Measurements from ENCODE around the gene BRCA1.
"Not testable (repeated sequence)": the region's sequence is repeated elsewhere in the genome, so short reads cannot be mapped to it uniquely, and the experiment has no call there.

Gene BRCA1

DNA sequence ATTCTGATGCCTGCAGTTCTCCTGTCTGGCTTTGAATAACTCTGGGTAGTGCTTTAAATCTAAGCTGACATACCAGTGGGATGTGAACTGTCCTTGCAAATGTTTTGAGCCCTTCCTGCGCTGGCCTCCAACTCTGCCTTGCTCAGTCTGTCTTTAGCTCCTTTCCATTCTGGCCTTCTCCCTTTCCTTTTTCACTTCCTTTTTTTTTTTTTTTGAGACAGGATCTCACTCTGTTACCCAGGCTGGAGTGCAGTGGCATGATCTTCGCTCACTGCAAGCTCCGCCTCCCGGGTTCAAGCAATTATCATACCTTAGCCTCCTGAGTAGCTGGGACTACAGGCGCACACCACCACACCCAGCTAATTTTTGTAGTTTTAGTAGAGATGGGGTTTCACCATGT is 8.3 kb upstream of the BRCA1 start:
- DNase-seq = not testable (repeated sequence)

DNA sequence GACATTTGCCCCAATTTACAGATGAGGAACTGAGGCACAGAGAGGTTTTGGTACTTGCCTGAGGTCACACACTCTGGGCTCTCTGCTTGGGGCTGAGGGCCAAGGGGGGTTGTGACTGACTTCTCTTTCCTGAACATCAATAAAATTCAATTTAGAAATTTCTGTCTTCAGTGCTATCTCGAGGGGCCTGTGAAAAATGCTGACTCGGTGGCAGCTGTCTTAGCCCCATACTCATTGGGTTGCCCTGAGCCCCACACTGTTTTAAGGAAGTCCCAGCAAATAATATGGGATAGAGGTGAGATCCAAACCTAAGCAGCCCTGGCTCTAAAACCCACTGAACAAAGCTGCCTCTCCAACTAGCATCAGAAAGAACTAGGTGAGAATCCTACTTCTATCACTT is 7.0 kb upstream of the BRCA1 start:
- DNase-seq = no peak

DNA sequence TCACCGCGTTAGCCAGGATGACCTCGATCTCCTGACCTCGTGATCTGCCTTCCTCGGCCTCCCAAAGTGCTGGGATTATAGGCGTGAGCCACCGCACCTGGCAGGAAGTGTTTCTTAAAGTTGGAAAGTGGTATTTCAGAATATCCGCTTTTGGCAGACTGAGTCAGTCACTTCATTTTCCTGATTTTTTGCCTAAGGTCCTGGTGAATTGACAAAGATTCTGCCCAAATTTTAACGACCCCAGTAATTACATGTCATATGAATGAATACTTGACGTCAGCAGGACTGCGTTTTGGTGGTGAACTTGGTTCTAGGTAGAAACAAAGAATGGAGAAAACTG is 4.5 kb upstream of the BRCA1 start:
- DNase-seq = no peak

DNA sequence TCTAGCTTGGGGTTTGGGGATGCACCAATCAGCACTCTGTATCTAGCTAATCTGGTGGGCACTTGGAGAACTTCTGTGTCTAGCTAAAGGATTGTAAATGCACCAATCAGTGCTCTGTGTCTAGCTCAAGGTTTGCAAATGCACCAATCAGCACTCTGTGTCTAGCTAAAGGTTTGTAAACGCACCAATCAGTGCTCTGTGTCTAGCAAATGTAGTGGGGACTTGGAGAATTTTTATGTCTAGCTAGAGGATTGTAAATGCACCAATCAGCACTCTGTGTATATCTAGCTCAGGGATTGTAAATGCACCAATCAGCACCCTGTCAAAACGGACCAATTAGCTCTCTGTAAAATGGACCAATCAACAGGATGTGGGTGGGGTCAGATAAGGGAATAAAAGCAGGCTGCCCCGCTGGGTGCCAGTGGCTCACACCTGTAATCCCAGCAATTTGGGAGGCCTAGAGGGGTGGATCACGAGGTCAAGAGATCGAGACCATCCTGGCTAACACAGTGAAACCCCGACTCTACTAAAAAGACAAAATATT is 2.2 kb upstream of the BRCA1 start:
- not testable (repeated sequence) for DNase-seq

DNA sequence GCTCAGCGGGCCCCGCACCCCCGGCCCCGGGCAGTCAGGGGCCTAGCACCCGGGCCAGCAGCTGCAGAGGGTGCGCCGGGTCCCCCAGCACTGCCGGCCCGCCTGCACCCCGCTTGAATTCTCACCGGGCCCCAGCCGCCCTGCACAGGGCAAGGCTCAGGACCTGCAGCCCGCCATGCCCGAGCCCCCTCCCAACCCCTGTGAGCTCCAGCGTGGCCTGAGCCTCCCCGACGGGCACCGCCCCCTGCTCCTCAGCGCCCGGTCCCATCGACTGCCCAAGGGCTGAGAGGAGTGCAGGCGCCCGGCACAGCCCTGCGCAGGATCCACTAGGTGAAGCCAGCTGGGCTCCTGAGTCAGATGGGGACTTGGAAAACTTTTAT is 1.7 kb upstream of the BRCA1 start:
- DNase-seq = no peak

DNA sequence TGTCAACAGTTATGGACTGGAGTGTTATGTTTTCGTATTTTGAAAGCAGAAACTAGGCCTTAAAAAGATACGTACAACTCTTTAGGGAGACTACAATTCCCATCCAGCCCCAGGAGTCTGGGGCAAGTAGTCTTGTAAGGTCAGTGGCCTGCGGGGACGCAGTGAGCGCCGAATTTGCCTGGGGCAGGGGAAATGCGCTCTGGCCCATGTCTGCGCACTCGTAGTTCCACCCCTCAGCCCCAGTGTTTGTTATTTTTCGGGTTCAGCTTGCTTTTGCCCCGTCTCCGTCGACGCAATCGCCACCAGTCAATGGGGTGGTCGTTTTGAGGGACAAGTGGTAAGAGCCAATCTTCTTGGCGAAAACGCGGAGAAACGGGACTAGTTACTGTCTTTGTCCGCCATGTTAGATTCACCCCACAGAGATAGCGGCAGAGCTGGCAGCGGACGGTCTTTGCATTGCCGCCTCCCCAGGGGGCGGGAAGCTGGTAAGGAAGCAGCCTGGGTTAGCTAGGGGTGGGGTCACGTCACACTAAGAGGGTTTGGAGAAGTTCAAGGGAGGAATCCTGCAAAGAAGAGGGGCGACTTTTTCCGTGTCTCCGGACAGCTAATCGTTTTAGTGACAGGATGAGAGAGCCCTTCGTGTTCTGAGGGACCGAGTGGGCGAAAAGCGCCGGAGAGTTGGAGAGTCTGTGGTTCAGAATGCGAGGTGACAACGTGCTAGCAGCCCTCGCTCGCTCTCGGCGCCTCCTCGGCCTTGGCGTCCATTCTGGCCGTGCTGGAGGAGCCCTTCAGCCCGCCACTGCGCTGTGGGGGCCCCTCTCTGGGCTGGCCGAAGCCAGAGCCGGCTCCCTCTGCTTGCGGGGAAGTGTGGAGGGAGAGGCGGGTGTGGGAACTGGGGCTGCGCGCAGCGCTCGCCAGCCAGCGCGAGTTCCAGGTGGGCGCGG is 1.1 kb upstream of the BRCA1 start:
- DNase-seq = no peak

DNA sequence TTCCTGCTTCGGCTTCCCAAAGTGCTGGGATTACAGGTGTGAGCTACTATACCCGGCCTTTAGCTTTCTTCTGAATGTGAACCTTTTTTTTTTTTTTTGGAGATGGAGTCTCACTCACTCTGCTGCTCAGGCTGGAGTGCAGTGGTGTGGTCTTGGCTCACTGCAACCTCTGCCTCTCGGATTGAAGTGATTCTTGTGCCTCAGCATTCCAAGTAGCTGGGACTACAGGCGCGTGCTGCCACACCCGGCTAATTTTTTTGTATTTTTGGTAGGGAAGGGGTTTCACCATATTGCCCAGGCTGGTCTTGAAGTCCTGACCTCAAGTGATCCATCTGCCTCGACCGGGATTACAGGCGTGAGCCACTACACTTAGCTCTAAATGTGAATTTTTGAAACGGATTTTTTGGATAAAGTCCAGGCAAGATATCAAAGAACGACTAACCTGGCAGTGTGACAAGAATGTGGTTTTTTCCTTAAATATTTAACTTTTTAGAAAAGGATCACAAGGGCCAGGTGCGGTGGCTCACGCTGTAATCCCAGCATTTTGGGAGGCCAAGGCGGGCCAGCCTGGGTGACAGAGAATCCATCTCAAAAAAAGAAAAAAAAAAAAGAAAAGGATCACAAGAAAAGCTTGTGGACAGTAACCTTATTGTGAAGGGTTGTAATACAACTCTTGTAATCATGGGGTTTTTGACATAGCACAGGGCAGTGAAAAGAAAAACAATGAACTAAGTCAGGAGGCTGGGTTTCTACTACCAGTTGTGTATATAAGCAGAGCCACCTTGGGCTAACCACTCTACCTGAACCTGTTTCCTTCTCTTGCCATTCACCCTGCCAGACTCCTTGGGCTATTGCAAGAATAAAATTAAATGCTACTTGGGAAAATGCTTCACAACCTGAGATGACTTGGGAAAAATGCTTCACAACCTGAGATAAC is 6.2 kb downstream of the BRCA1 start:
- no peak for DNase-seq

DNA sequence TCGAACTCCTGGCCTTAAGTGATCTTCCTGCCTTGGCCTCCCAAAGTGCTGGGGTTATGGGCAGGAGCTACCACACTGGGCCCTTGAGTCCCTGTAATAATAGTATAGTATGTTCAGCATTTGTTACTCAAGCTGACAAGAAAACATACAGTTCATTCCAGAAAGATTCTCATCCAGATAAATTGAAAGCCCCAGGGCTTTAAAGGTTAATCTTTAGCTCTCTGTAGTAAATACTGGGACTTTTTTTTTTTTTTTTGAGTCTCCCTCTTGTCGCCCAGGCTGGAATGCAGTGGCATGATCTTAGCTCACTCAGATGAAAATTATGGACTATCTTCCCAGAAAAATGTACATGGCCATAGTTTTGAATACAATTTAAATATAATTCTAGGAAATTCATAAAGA is 11.0 kb downstream of the BRCA1 start:
- DNase-seq = no peak

DNA sequence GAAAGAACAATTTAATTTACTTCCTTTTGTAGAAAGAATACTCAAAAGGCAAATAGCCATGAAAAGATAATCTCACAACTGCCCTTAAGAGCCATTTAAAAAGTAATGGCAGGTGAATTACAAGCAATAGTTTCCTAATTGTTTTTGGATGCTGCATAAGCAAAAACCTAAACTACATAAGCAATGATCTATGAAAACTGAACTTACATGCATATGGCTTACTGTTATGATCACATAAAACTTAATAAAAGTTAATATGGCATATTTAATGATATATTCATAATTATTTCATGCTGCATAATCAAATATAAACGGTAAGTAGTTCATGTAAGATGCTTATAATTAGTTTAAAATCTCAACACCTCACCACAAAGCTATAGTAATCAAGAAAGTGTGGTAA is 18.6 kb downstream of the BRCA1 start:
- DNase-seq = no peak

DNA sequence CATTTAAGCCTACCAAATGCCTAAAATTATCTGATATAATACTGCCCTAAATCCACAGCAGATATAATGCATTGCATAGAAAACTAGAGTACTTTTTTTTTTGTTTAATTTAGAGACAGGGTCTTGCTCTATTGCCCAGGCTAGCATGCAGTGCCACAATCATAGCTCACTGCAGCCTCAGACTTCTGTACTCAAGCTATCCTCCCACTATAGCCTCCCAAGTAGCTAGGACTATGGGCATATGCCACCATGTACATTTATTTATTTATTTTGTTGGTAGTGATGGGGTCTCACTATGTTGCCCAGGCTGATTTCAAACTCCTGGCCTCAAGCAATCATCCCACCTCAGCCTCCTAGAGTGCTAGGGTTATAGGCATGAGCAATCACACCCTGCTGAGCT is 20.0 kb downstream of the BRCA1 start:
- DNase-seq = no peak

DNA sequence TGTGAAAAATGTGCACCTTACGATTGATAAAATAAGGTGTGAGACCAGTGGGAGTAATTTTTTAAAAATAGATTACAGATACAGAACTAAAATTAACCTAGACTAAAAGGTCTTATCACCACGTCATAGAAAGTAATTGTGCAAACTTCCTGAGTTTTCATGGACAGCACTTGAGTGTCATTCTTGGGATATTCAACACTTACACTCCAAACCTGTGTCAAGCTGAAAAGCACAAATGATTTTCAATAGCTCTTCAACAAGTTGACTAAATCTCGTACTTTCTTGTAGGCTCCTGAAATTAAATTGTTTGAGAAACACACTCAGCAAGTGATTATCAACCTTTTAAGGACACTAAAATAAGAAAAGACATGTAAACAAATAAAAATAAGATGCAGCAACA is 20.5 kb downstream of the BRCA1 start:
- DNase-seq = no peak

DNA sequence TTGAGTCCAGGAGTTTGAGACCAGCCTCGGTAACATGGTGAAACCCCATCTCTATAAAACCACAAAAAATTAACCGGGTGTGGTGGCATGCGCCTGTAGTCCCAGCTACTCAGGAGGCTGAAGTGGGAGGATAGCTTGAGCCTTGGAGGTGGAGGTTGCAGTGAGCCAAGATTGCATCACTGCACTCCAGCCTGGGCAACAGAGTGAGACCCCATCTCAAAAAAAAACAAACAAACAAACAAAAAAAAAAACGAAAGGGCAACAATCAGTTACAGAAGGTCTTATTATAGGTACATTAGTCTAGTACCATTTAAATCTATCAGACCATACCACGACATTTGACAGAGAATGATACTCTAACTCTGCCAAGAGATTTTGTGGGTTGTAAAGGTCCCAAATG is 29.8 kb downstream of the BRCA1 start:
- not testable (repeated sequence) for DNase-seq

DNA sequence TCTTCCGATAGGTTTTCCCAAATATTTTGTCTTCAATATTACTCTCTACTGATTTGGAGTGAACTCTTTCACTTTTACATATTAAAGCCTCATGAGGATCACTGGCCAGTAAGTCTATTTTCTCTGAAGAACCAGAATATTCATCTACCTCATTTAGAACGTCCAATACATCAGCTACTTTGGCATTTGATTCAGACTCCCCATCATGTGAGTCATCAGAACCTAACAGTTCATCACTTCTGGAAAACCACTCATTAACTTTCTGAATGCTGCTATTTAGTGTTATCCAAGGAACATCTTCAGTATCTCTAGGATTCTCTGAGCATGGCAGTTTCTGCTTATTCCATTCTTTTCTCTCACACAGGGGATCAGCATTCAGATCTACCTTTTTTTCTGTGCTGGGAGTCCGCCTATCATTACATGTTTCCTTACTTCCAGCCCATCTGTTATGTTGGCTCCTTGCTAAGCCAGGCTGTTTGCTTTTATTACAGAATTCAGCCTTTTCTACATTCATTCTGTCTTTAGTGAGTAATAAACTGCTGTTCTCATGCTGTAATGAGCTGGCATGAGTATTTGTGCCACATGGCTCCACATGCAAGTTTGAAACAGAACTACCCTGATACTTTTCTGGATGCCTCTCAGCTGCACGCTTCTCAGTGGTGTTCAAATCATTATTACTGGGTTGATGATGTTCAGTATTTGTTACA is 30.9 kb downstream of the BRCA1 start:
- peak; percentile 6 for DNase-seq

DNA sequence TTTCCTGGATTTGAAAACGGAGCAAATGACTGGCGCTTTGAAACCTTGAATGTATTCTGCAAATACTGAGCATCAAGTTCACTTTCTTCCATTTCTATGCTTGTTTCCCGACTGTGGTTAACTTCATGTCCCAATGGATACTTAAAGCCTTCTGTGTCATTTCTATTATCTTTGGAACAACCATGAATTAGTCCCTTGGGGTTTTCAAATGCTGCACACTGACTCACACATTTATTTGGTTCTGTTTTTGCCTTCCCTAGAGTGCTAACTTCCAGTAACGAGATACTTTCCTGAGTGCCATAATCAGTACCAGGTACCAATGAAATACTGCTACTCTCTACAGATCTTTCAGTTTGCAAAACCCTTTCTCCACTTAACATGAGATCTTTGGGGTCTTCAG is 32.3 kb downstream of the BRCA1 start:
- DNase-seq = no peak

DNA sequence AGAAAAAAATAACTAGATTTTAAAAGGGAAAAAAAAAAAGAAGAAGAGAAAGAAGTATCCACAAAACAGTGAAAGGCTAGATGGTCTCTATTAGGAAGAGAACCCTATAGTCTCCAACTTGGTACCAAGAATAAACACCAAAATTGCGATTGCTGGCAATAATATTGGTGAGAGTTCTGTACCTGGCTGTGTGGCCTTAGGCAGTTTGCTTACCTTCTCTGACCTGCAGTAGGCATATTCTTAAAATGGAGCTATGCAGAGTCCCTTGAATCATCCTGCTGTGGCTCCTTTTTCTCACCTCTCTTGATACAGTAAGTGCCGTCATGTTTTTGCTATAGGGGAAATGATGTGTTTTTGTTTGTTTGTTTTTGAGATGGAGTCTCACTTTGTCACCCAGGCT is 35.1 kb downstream of the BRCA1 start:
- no peak for DNase-seq

DNA sequence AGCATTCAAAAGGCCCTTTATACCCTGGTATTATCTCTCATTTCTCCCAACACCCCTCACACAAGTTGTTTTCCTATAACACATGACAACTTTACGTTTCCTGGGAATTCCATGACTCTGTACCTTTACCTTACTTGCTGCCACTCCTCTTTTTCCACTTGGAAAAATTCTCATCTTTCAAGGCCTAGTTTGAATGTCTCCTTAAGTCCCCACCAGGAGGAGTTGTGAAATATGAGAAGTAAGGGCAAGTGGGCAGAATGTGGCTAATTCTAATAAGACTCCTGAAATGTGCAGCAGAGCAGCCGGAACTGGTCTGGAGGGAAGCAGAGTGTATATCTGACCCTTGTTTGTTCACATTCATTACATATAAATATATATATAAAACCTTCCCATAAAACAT is 39.7 kb downstream of the BRCA1 start:
- DNase-seq = no peak

DNA sequence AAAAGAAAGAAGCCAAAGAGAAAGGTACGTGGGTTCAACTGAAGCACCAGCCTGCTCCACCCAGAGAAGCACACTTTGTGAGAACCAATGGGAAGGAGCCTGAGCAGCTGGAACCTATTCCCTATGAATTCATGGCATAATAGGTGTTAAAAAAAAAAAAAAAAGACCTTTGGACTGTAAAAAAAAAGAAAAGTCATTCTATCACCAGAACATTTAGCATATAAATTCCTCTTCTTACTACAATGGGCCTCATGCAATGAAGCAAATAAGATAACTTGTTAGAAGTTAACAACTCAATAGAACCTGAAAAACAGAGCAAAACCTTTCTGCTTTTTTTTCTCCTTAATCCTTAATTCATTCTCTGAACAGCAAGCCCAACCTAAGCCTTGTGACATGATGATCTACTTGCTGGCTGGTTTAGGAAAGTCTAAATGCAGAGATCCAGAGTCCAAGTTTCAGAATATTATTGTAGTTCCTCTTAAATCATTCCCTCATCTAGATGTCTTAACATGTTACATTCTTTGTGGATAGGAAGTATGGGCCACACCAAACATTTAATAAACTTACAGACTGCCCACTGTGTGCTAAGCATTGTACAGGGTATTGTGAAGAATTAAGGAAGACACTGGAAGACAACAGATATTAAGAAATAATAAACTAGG is 45.4 kb downstream of the BRCA1 start:
- DNase-seq = no peak

DNA sequence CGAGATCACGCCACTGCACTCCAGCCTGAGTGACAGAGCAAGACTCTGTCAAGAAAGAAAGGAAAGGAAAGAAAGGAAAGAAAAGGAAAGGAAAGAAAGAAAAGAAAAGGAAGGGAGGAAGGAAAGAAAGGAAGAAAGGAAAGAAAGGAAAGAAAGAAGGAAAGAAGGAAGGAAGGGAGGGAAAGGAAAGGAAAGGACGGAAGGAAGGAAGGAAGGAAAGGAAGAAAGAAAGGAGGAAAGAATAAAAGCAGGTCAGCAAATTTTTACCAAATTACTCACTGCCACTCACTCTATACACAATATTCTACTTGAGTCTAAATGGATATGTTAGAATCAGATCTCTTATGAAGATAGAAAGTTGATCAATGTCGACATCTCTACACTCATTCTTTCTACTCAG is 50.3 kb downstream of the BRCA1 start:
- no peak for DNase-seq

DNA sequence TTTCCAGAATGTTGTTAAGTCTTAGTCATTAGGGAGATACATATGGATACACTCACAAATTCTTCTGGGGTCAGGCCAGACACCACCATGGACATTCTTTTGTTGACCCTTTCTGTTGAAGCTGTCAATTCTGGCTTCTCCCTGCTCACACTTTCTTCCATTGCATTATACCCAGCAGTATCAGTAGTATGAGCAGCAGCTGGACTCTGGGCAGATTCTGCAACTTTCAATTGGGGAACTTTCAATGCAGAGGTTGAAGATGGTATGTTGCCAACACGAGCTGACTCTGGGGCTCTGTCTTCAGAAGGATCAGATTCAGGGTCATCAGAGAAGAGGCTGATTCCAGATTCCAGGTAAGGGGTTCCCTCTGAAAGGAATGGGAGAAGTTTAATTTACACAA is 54.3 kb downstream of the BRCA1 start:
- no peak for DNase-seq

DNA sequence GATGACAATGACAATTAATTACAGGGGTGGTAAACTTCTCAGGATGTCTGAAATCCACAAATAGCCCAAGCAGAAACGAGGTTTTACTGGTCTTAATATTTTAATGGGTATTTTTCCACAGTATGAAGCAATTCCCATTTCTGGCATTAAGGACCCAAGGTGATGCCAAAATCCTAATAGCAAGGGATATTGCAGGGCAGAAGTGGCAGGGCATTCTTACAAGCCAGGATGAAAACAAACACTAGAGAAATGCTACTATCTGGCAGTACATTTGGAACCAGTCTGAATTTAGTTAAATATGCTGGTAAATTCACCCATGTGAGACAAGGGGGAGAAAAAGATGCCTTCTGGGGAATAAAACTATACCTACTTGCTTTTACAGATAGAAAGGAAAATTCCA is 54.9 kb downstream of the BRCA1 start:
- no peak for DNase-seq

DNA sequence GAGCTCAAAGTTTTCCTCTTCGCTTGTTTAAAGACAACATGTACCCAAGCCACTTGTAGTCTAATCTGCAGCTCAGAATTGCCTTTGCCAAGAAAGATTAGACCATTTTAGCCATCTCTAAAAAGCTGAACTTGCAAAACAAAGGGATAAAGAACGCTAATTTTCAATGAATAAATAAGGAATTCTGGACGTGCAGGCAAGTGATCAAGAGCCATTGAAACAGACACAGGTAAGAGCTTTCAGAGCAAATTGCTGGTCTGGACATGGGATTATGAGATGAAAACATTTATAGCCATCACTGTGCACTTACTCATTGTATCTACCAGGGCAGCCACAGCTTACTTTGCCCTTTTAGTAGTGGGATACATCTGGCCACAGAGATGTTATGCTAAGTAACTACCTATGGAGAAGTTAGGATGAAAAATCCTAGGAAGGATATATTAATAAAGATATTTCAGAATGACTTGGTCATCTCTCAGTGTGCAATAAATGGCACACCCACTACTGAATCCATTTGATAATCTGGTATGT is 55.7 kb downstream of the BRCA1 start:
- no peak for DNase-seq
